Endothelial cell (in vitro differentiated cells): ENCODE data around the gene IL17RC. TPM values are rescaled to one million over a fixed set of nuclear protein-coding genes. Genes with fewer than 3 reads are reported as not detected.
A peak's percentile ranks its signal among the peaks of the same experiment; 100 is the strongest.
"Not testable (repeated sequence)": the region's sequence is repeated elsewhere in the genome, so short reads cannot be mapped to it uniquely, and the experiment has no call there.

ENCODE experiments used
- DNase-seq: peaks from one replicate; pipeline ENCODE4 v3.0.0; 2021; ENCODE audit warnings: low spot score
- H3K27ac Mint-ChIP-seq: one replicate; pipeline ENCODE4 v1.8.0; 2021; ENCODE audit warnings: mixed read lengths, inconsistent platforms; ENCODE audit not compliant: unreplicated experiment
- H3K27me3 Mint-ChIP-seq: one replicate; pipeline ENCODE4 v1.8.0; 2021; ENCODE audit warnings: mild to moderate bottlenecking, moderate library complexity, mixed read lengths, inconsistent platforms; ENCODE audit not compliant: unreplicated experiment
- H3K36me3 Mint-ChIP-seq: one replicate; pipeline ENCODE4 v1.8.0; 2021; ENCODE audit warnings: mild to moderate bottlenecking, low read depth, mixed read lengths, inconsistent platforms; ENCODE audit not compliant: unreplicated experiment
- H3K4me1 Mint-ChIP-seq: one replicate; pipeline ENCODE4 v1.8.0; 2021; ENCODE audit warnings: mild to moderate bottlenecking, mixed read lengths, inconsistent platforms; ENCODE audit not compliant: unreplicated experiment
- H3K4me3 Mint-ChIP-seq: one replicate; pipeline ENCODE4 v1.8.0; 2021; ENCODE audit warnings: mild to moderate bottlenecking, mixed read lengths, inconsistent platforms; ENCODE audit not compliant: unreplicated experiment
- H3K9me3 Mint-ChIP-seq: one replicate; pipeline ENCODE4 v1.8.0; 2021; ENCODE audit warnings: mixed read lengths, inconsistent platforms; ENCODE audit not compliant: unreplicated experiment
- total RNA-seq: library from RNA; stranded (reverse); fragmentation: NEBNext Ultra II Directional; extraction: Animal tissue kit (Norgen Biotek cat#: 25700); gene quantifications from one replicate; pipeline ENCODE4 v1.2.1, GENCODE V29; 2021; ENCODE audit not compliant: unreplicated experiment
- TF ChIP-seq, protein P1 (sequence below): fragments of 200-600 bp; sonication (generic); IDR thresholded peaks from one replicate; pipeline ENCODE4 v1.5.0; 2021; ENCODE audit warnings: antibody characterized with exemption; ENCODE audit not compliant: unreplicated experiment

IL17RC gene
- total RNA-seq, 1 donor from 2014 or later: 17.5 TPM

DNA sequence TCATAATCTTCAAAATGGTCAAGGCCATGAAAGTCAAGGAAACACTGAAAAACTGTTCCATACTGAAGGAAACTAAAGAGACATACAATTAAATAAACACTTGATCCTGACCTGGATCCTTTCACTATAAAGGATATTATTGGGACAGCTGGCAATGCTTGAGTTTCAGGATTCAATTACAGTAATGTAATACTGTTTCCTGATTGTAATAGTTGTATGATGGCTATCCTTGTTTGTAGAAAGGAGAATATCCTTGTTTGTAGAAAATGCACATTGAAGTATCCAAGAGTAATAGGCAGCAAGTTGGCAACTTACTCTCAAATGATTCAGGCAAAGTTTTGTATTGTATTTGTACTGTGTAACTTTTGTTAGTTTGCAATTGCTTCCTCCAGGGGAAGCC lies 41.5 kb upstream of the IL17RC start:
- TF ChIP-seq, protein P1, sequence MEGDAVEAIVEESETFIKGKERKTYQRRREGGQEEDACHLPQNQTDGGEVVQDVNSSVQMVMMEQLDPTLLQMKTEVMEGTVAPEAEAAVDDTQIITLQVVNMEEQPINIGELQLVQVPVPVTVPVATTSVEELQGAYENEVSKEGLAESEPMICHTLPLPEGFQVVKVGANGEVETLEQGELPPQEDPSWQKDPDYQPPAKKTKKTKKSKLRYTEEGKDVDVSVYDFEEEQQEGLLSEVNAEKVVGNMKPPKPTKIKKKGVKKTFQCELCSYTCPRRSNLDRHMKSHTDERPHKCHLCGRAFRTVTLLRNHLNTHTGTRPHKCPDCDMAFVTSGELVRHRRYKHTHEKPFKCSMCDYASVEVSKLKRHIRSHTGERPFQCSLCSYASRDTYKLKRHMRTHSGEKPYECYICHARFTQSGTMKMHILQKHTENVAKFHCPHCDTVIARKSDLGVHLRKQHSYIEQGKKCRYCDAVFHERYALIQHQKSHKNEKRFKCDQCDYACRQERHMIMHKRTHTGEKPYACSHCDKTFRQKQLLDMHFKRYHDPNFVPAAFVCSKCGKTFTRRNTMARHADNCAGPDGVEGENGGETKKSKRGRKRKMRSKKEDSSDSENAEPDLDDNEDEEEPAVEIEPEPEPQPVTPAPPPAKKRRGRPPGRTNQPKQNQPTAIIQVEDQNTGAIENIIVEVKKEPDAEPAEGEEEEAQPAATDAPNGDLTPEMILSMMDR: no peak
- peaks cover 2% of the 10 kb centered on the region for H3K27me3 Mint-ChIP-seq
- H3K4me3 Mint-ChIP-seq: no peak overlapping the region
- no peak overlapping the region for H3K27ac Mint-ChIP-seq
- no peaks in the 10 kb centered on the region for H3K9me3 Mint-ChIP-seq
- DNase-seq: no peak
- no peaks in the 10 kb centered on the region for H3K36me3 Mint-ChIP-seq
- H3K4me1 Mint-ChIP-seq: no peaks in the 10 kb centered on the region

DNA sequence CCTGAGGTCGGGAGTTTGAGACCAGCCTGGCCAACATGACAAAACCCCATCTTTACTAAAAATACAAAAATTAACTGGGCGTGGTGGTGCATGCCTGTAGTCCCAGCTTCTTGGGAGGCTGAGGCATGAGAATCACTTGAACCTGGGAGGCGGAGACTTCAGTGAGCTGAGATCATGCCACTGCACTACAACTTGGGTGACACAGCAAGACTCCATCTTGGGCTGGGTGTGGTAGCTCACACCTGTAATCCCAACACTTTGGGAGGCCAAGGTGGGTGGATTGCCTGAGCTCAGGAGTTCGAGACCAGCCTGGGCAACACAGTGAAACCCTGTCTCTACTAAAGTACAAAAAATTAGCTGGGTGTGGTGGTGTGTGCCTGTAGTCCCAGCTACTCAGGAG lies 40.6 kb upstream of the IL17RC start:
- not testable (repeated sequence) for H3K9me3 Mint-ChIP-seq, H3K27ac Mint-ChIP-seq, H3K36me3 Mint-ChIP-seq, H3K4me1 Mint-ChIP-seq, H3K27me3 Mint-ChIP-seq, H3K4me3 Mint-ChIP-seq, DNase-seq

DNA sequence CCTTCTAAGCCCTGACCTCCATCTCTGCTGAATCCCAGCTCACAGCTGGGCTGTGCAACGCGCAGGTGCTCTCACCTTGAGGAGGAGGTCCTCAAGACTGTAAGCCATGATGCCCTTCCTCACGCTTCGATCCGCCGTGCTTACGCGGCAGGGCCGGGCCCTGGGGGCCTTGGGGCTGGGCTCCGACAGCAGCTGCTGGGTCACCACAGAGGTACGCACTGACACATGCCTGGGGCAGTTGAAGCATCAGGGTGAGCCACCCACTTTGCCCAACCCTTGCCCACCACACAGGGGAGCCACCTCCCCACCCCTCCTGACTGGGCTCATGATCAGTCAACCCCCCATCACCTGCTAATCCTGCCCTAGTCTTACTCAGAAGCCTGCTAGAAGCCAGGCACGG lies 39.9 kb upstream of the IL17RC start:
- Mint-ChIP-seq H3K27me3 (peaks cover 2% of the 10 kb centered on the region), H3K27ac (no peak overlapping the region), H3K36me3 (no peaks in the 10 kb centered on the region), H3K9me3 (no peaks in the 10 kb centered on the region), H3K4me1 (no peaks in the 10 kb centered on the region), H3K4me3 (no peak overlapping the region)
- TF ChIP-seq, protein P1: no peak
- DNase-seq: no peak

DNA sequence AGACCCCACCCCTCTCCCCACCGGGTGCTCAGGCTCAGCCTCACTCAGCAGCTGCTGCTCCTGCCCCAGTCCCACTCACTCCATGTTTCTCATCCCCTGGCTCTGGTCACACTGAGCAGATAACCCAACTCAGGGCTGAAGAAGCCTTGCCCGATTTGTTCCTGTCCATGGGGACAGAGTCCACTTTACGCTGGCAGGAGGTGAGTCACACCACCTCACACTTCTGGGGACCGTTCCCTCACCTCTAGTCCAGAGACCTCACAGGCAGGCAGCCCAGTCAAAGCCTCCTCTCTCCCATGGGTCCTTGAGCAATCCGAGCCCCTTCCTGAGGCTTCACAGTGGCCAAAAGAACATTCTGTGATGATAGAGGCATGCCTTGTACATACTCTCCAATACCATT lies 38.2 kb upstream of the IL17RC start:
- Mint-ChIP-seq H3K9me3 (no peaks in the 10 kb centered on the region), H3K4me3 (no peak overlapping the region), H3K36me3 (no peaks in the 10 kb centered on the region), H3K27ac (no peak overlapping the region), H3K4me1 (no peaks in the 10 kb centered on the region), H3K27me3 (peaks cover 2% of the 10 kb centered on the region)
- TF ChIP-seq, protein P1: no peak
- no peak for DNase-seq

DNA sequence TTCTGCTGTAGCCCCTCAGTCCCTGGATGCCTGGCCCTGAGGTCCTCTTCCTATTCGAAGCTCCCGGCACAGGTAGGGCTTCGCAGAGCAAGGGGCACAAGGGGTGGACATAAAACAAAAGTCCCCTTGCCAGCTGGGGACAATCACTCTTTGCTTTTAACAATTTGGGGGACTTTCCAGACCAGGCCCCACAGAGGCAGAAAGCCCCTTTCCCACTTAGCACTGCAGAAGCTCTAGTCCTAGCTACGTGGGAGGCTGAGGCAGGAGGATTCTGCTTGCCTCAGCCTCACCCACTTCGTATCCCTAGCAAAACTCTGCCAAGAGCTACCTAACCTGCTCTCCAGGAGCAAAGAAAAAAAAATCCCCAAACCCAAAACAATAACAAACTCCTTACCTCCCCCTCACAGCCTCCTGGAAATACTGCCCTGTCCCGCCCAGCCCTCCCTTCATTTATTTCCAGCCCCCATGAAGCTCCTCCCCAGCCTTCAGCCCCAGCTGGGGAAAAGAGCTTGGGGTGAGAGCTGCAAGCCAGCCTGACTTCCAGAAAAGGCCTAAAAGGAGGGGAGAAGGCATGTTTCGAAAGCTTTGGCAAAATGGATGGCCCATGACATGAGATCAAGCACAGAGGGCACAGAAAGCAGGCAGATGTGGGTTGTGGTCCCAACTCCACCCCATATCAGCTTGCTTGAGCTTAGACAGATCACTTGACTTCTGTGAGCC lies 36.9 kb upstream of the IL17RC start, which contains the start of gene CIDEC:
CIDEC (minus strand) TSS at position 424 of the 720 bp plus-strand sequence. CDS start 1,767 bp downstream, outside the sequence.
- H3K4me3 Mint-ChIP-seq: no peak within 1 kb of the TSS
- H3K27ac Mint-ChIP-seq: peak within 1 kb of the TSS; percentile 36
- TF ChIP-seq, protein P1: no peak
- DNase-seq: no peak
- H3K36me3 Mint-ChIP-seq: no peaks in the 10 kb centered on the region
- H3K27me3 Mint-ChIP-seq: peaks cover 2% of the 10 kb centered on the region
- no peaks in the 10 kb centered on the region for H3K4me1 Mint-ChIP-seq
- no peaks in the 10 kb centered on the region for H3K9me3 Mint-ChIP-seq
